ENCODE results near the gene CD48.

Gene CD48

GRCh38 chr1:160671603-160672517 lies 39.8 kb downstream of the CD48 start:
- Histone ChIP-seq H3K27ac (ENCODE audit: low read length) (no peak overlapping the region), H4K20me1 (ENCODE audit: insufficient read depth, low read length) (no peaks in the 10 kb centered on the region), H3K9ac (ENCODE audit: low read depth, low read length) (no peak overlapping the region), H3K27me3 (ENCODE audit: insufficient read depth, low read length, poor library complexity) (no peaks in the 10 kb centered on the region), H3K4me1 (ENCODE audit: insufficient read depth, low read length) (peaks cover 42% of the 10 kb centered on the region), H3K4me2 (ENCODE audit: insufficient read depth, low read length) (no peak overlapping the region), H3K4me3 (ENCODE audit: low read depth in 1 of 2, low read length in 2 of 2) (no peak overlapping the region), H3K36me3 (ENCODE audit: insufficient read depth, low read length) (0 out of 2 replicates have a peak, but pooled peaks cover 4% of the 10 kb centered on the region), H2AFZ (ENCODE audit: low read depth, low read length) (no peak overlapping the region), H3K79me2 (ENCODE audit: insufficient read depth, low read length) (no peaks in the 10 kb centered on the region), H3K9me3 (ENCODE audit: insufficient read depth, low read length, severe bottlenecking) (peaks cover 11% of the 10 kb centered on the region)
- TF ChIP-seq CTCF (IDR thresholded peaks at IDR 0.05; ENCODE audit: borderline replicate concordance, extremely low read depth, low read length, poor library complexity, severe bottlenecking) (no peak), EZH2 (IDR thresholded peaks at IDR 0.05; ENCODE audit: borderline replicate concordance, low read depth, low read length, severe bottlenecking) (no peak)
- ATAC-seq (ENCODE audit: insufficient read depth, low read depth) (no peak), DNase-seq (no peak)

- Histone ChIP-seq H3K27ac (ENCODE audit: low read length) (no peak overlapping the region), H3K9ac (ENCODE audit: low read depth, low read length) (no peak overlapping the region), H3K4me1 (ENCODE audit: insufficient read depth, low read length) (peaks cover 45% of the 10 kb centered on the region), H3K36me3 (ENCODE audit: insufficient read depth, low read length) (no peaks in the 10 kb centered on the region), H3K4me2 (ENCODE audit: insufficient read depth, low read length) (no peak overlapping the region), H2AFZ (ENCODE audit: low read depth, low read length) (no peak overlapping the region), H3K79me2 (ENCODE audit: insufficient read depth, low read length) (no peaks in the 10 kb centered on the region), H4K20me1 (ENCODE audit: insufficient read depth, low read length) (no peaks in the 10 kb centered on the region), H3K9me3 (ENCODE audit: insufficient read depth, low read length, severe bottlenecking) (peaks cover 11% of the 10 kb centered on the region), H3K27me3 (ENCODE audit: insufficient read depth, low read length, poor library complexity) (no peaks in the 10 kb centered on the region), H3K4me3 (ENCODE audit: low read depth in 1 of 2, low read length in 2 of 2) (no peak overlapping the region)
- ATAC-seq (ENCODE audit: insufficient read depth, low read depth) (no peak), DNase-seq (no peak)
- TF ChIP-seq CTCF (IDR thresholded peaks at IDR 0.05; ENCODE audit: borderline replicate concordance, extremely low read depth, low read length, poor library complexity, severe bottlenecking), result no peak
- no peak for TF ChIP-seq EZH2 (IDR thresholded peaks at IDR 0.05; ENCODE audit: borderline replicate concordance, low read depth, low read length, severe bottlenecking)
Measured at GRCh38 chr1:160670701-160671100, 40.9 kb downstream of the CD48 start.

GRCh38 chr1:160669802-160670201 lies 41.8 kb downstream of the CD48 start:
- H3K79me2 ChIP-seq (ENCODE audit: insufficient read depth, low read length), result no peaks in the 10 kb centered on the region
- no peaks in the 10 kb centered on the region for H4K20me1 ChIP-seq (ENCODE audit: insufficient read depth, low read length)
- no peak overlapping the region for H3K4me3 ChIP-seq (ENCODE audit: low read depth in 1 of 2, low read length in 2 of 2)
- no peaks in the 10 kb centered on the region for H3K36me3 ChIP-seq (ENCODE audit: insufficient read depth, low read length)
- H2AFZ ChIP-seq (ENCODE audit: low read depth, low read length), result no peak overlapping the region
- H3K9me3 ChIP-seq (ENCODE audit: insufficient read depth, low read length, severe bottlenecking), result peaks cover 11% of the 10 kb centered on the region
- no peak for DNase-seq
- no peak overlapping the region for H3K27ac ChIP-seq (ENCODE audit: low read length)
- TF ChIP-seq CTCF (IDR thresholded peaks at IDR 0.05; ENCODE audit: borderline replicate concordance, extremely low read depth, low read length, poor library complexity, severe bottlenecking) (no peak), EZH2 (IDR thresholded peaks at IDR 0.05; ENCODE audit: borderline replicate concordance, low read depth, low read length, severe bottlenecking) (no peak)
- ATAC-seq (ENCODE audit: insufficient read depth, low read depth), result no peak
- peaks cover 45% of the 10 kb centered on the region for H3K4me1 ChIP-seq (ENCODE audit: insufficient read depth, low read length)
- no peak overlapping the region for H3K4me2 ChIP-seq (ENCODE audit: insufficient read depth, low read length)
- no peaks in the 10 kb centered on the region for H3K27me3 ChIP-seq (ENCODE audit: insufficient read depth, low read length, poor library complexity)
- H3K9ac ChIP-seq (ENCODE audit: low read depth, low read length), result no peak overlapping the region

Data from DND-41 (cell line).